ENCODE data around the gene C4orf36. TPM values are rescaled to one million over a fixed set of nuclear protein-coding genes. Genes with fewer than 3 reads are reported as not detected.

Gene C4orf36
- total RNA-seq, 1 donor: not detected

- H3K27me3 ChIP-seq (ENCODE audit: insufficient read depth, low read length): no peaks in the 10 kb centered on the region
- H3K9me3 ChIP-seq (ENCODE audit: low read depth, low read length): no peaks in the 10 kb centered on the region
- H3K4me1 ChIP-seq (ENCODE audit: insufficient read depth, low read length): peaks cover 28% of the 10 kb centered on the region
- H3K4me3 ChIP-seq (ENCODE audit: low read length): no peak overlapping the region
These were observed 29.5 kb upstream of the C4orf36 start for GRCh38 chr4:86921608-86922252.

DNA sequence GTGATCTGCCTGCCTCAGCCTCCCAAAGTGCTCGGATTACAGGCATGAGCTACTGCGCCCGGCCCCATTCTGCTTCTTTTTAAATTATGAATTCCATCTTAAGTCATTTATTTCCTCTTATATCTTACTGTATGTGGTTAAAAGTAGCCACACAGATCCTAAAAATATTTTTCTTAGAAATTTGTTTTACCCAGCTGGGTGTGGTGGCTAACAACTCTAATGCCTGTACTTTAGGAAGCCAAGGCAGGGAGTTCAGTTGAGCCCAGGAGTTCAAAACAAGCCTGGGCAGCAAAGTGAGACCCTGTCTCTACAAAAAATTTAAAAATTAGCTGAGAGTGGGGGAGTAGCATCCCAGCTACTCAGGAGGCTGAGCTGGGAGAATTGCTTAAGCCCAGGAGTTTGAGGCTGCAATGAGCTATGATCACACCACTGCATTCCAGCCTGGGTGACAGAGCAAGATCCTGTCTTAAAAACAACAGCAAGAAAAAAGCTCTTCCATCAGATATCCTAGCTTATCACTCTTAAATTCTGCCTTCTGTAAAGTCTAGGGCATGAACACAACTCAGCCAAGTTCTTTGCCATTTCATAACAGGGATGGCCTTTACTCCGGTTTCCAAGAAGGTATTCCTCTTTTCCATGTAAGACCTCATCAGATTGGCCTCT, 27.5 kb upstream of the C4orf36 start:
- no peak overlapping the region for H3K4me3 ChIP-seq (ENCODE audit: low read length)
- no peaks in the 10 kb centered on the region for H3K9me3 ChIP-seq (ENCODE audit: low read depth, low read length)
- peaks cover 21% of the 10 kb centered on the region for H3K4me1 ChIP-seq (ENCODE audit: insufficient read depth, low read length)
- no peaks in the 10 kb centered on the region for H3K27me3 ChIP-seq (ENCODE audit: insufficient read depth, low read length)

GRCh38 chr4:86918539-86919072, 26.4 kb upstream of the C4orf36 start:
- peaks cover 21% of the 10 kb centered on the region for H3K4me1 ChIP-seq (ENCODE audit: insufficient read depth, low read length)
- H3K4me3 ChIP-seq (ENCODE audit: low read length): no peak overlapping the region
- H3K27me3 ChIP-seq (ENCODE audit: insufficient read depth, low read length): no peaks in the 10 kb centered on the region

DNA sequence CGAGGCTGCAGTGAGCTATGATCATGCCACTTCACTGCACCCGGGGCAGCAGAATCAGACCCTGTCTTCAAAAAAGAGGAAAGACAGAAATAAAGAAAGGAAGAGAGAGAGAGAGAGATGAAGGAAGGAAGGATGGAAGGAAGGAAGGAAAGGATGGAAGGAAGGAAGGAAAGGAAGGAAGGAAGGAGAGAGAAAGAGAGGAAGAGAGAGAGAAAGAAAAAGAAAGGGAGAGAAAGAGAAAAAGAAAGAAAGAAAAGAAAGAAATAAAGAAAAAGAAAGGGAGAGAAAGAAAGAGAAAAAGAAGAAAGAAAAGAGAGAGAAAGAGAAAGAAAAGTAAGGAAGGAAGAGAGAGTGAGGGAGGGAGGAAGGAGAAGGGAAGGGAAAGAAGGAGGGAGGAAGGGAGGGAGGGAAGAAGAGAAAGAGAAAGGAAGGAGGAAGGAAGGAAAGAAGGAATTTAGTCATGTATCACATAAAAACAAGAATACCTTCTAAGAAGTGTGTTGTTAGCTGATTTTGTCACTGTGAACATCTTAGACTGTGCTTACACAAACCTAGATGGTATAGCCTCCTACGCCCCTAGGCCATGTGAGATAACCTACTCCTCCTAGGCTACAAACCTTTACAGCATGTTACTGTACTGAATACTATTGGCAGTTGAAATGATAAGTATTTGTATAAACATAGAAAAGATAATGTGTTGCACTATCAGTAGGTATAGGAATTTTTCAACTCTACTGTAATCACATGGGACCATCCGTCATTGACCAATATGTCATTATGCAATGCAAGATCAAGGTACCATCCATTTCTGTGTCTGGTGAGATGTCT, 25.2 kb upstream of the C4orf36 start:
- Histone ChIP-seq H3K27me3 (ENCODE audit: insufficient read depth, low read length) (no peaks in the 10 kb centered on the region), H3K4me1 (ENCODE audit: insufficient read depth, low read length) (peaks cover 17% of the 10 kb centered on the region), H3K9me3 (ENCODE audit: low read depth, low read length) (no peaks in the 10 kb centered on the region), H3K4me3 (ENCODE audit: low read length) (no peak overlapping the region)

More at GRCh38 chr4:86918539-86919072, 26.4 kb upstream of the C4orf36 start:
- H3K9me3 ChIP-seq (ENCODE audit: low read depth, low read length): no peaks in the 10 kb centered on the region

- Histone ChIP-seq H3K27me3 (ENCODE audit: insufficient read depth, low read length) (no peaks in the 10 kb centered on the region), H3K9me3 (ENCODE audit: low read depth, low read length) (no peaks in the 10 kb centered on the region), H3K4me1 (ENCODE audit: insufficient read depth, low read length) (peaks cover 14% of the 10 kb centered on the region), H3K4me3 (ENCODE audit: low read length) (no peak overlapping the region)
These were observed 24.2 kb upstream of the C4orf36 start for GRCh38 chr4:86916392-86916791.

DNA sequence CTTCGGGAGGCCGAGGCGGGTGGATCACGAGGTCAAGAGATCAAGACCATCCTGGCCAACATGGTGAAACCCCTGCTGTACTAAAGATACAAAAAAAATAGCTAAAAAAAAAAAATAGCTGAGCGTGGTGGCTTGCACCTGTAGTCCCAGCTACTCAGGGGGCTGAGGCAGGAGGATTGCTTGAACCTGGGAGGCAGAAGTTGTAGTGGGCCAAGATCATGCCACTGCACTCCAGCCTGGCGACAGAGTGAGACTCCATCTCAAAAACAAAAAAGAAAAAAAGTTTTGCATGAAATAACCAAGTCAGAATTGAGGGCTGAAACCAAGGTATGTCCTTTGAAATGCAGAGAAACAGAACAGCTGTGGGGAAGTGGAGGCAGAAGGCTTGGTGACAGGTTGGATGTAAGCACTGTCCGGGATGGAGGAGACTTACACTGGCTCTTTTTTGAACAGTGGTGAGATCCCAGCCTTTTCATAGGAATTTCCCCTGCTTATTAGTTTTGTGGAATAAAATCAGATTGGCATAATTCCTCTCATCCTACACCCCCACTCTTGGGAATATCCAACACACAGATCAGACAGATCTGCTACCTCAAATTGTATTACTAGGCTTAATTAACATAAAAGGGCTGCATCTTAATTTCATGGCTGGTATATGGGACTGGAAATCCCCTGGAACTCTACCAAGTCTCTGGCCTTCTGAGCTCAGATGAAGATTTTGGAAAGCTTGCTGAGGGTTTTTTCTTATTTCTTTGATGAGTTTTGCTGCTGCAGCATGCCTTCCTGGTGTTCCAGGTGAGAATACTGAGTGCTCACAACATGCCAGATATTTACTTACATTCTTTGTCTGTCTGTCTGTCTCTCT, 18.8 kb upstream of the C4orf36 start:
- Histone ChIP-seq H3K9me3 (ENCODE audit: low read depth, low read length) (no peaks in the 10 kb centered on the region), H3K27me3 (ENCODE audit: insufficient read depth, low read length) (no peaks in the 10 kb centered on the region), H3K4me3 (ENCODE audit: low read length) (no peak overlapping the region), H3K4me1 (ENCODE audit: insufficient read depth, low read length) (peaks cover 46% of the 10 kb centered on the region)

GRCh38 chr4:86910369-86910768, 18.1 kb upstream of the C4orf36 start:
- no peak overlapping the region for H3K4me3 ChIP-seq (ENCODE audit: low read length)
- H3K9me3 ChIP-seq (ENCODE audit: low read depth, low read length): no peaks in the 10 kb centered on the region
- no peaks in the 10 kb centered on the region for H3K27me3 ChIP-seq (ENCODE audit: insufficient read depth, low read length)
- peaks cover 46% of the 10 kb centered on the region for H3K4me1 ChIP-seq (ENCODE audit: insufficient read depth, low read length)

- H3K4me3 ChIP-seq (ENCODE audit: low read length): no peak overlapping the region
- H3K9me3 ChIP-seq (ENCODE audit: low read depth, low read length): no peaks in the 10 kb centered on the region
- H3K4me1 ChIP-seq (ENCODE audit: insufficient read depth, low read length): peaks cover 47% of the 10 kb centered on the region
- H3K27me3 ChIP-seq (ENCODE audit: insufficient read depth, low read length): no peaks in the 10 kb centered on the region
These were observed 17.5 kb upstream of the C4orf36 start for GRCh38 chr4:86909546-86910295.

- Histone ChIP-seq H3K27me3 (ENCODE audit: insufficient read depth, low read length) (no peaks in the 10 kb centered on the region), H3K4me1 (ENCODE audit: insufficient read depth, low read length) (peaks cover 58% of the 10 kb centered on the region), H3K4me3 (ENCODE audit: low read length) (no peak overlapping the region), H3K9me3 (ENCODE audit: low read depth, low read length) (no peaks in the 10 kb centered on the region)
These were observed 16.0 kb upstream of the C4orf36 start for GRCh38 chr4:86908251-86908657.

DNA sequence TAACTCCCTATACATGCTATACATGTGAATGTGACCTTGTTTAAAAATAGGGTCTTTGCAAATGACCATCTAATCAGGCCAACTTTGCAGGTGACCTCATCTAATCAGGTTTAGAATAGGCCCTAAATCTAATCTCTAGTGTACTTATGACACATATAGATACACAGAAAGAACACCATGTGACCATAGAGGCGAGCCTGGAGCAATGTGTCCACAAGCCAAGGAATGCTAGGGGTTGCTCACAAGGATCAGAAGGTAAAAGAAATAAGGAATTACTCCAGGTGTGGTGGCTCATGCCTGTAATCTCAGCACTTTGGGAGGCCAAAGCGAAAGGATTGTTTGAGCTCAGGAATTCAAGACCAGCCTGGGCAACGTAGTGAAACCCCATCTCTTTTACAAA, 9.6 kb upstream of the C4orf36 start:
- Histone ChIP-seq H3K4me1 (ENCODE audit: insufficient read depth, low read length) (peaks cover 12% of the 10 kb centered on the region), H3K4me3 (ENCODE audit: low read length) (no peak overlapping the region), H3K27me3 (ENCODE audit: insufficient read depth, low read length) (no peaks in the 10 kb centered on the region), H3K9me3 (ENCODE audit: low read depth, low read length) (no peaks in the 10 kb centered on the region)

GRCh38 chr4:86898562-86898961, 6.3 kb upstream of the C4orf36 start:
- Histone ChIP-seq H3K27me3 (ENCODE audit: insufficient read depth, low read length) (no peaks in the 10 kb centered on the region), H3K9me3 (ENCODE audit: low read depth, low read length) (no peaks in the 10 kb centered on the region), H3K4me3 (ENCODE audit: low read length) (no peak overlapping the region), H3K4me1 (ENCODE audit: insufficient read depth, low read length) (no peaks in the 10 kb centered on the region)

- H3K27me3 ChIP-seq (ENCODE audit: insufficient read depth, low read length): peaks cover 12% of the 10 kb centered on the region
- H3K4me3 ChIP-seq (ENCODE audit: low read length): no peak overlapping the region
- peaks cover 12% of the 10 kb centered on the region for H3K4me1 ChIP-seq (ENCODE audit: insufficient read depth, low read length)
- H3K9me3 ChIP-seq (ENCODE audit: low read depth, low read length): no peaks in the 10 kb centered on the region
These were observed 4.4 kb upstream of the C4orf36 start for GRCh38 chr4:86896596-86896995.

DNA sequence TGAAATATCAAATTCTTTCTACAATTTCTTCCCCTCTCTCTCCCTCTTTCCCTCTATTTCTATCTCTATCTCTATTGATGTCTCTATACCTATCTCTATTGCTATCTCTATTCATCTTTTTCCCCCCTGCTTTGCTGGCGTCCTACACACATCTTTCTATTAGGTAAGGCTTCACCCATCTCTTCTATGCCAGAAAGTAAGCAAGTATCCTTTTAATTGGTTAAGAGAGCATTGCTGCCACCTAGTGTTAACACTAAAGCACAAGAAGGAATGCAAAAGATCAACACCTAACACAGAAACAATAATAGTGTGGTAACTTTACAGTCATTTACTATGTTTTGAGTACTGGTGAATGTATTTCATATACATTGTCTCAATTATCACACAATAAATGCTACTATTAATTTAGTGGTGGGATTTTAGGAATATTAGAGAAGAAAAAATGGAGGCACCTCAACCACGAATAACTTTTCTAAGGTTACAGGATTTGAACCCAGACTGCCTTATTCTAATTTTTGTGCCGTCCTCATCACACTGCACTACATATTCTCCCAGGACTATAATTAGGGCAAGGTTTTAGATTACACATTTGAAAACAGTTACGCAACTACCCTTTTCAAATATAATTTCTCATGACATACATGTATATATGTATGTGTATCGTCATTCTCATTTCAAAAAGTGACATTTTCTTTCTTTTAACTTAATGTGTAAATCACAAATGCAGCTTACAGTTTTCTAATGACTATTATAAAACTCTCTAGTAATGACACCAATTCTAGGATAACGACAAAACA, 3.7 kb upstream of the C4orf36 start:
- Histone ChIP-seq H3K4me1 (ENCODE audit: insufficient read depth, low read length) (peaks cover 13% of the 10 kb centered on the region), H3K4me3 (ENCODE audit: low read length) (no peak overlapping the region), H3K27me3 (ENCODE audit: insufficient read depth, low read length) (peaks cover 19% of the 10 kb centered on the region), H3K9me3 (ENCODE audit: low read depth, low read length) (no peaks in the 10 kb centered on the region)

Measured in mononuclear cell (primary cell).